ENCODE data around the gene SPN. TPM values are rescaled to one million over a fixed set of nuclear protein-coding genes. Genes with fewer than 3 reads are reported as not detected.

SPN gene
- total and polyA plus RNA-seq, 2 of the 4 experiments (the other 2 are of a cell fraction) = not detected

- Histone ChIP-seq H3K4me2 (ENCODE audit: low read depth, low read length) (no peak overlapping the region), H3K4me3 (ENCODE audit: insufficient read depth, low read depth, low read length) (no peak overlapping the region), H3K27me3 (ENCODE audit: control insufficient read depth, insufficient read depth, low read length) (no peaks in the 10 kb centered on the region), H2AK9ac (replicated peaks; ENCODE audit: low read depth, low read length, poor library complexity) (no peak overlapping the region), H3K9me1 (ENCODE audit: insufficient read depth, low read length) (no peaks in the 10 kb centered on the region), H3K18ac (ENCODE audit: low read depth, low read length) (no peak overlapping the region), H3K4me1 (ENCODE audit: control insufficient read depth, insufficient read depth, low read length) (no peaks in the 10 kb centered on the region), H2BK120ac (ENCODE audit: low read depth, low read length) (no peak overlapping the region), H2BK5ac (ENCODE audit: low read depth, low read length, poor library complexity, severe bottlenecking) (no peak overlapping the region), H2BK15ac (ENCODE audit: low read depth, low read length) (no peak overlapping the region), H3K27ac (ENCODE audit: insufficient read depth, low read length) (no peak overlapping the region), H2AFZ (replicated peaks; ENCODE audit: low read length, poor library complexity) (no peak overlapping the region), H3K4ac (ENCODE audit: low read depth, low read length) (no peak overlapping the region), H3K79me1 (ENCODE audit: low read depth in 1 of 2, low read length in 2 of 2) (no peaks in the 10 kb centered on the region), H3K23ac (ENCODE audit: low read depth, low read length) (no peak overlapping the region), H2AK5ac (ENCODE audit: low read depth, low read length) (no peak overlapping the region; the same call in 1 of the 2 replicates), H4K20me1 (ENCODE audit: insufficient read depth, low read length) (no peaks in the 10 kb centered on the region), H4K5ac (ENCODE audit: low read depth, low read length) (no peak overlapping the region), H3K36me3 (ENCODE audit: control insufficient read depth, insufficient read depth, low read length) (no peaks in the 10 kb centered on the region), H4K91ac (ENCODE audit: insufficient read depth, low read depth, low read length) (no peak overlapping the region), H3K9me3 (ENCODE audit: control insufficient read depth, insufficient read depth, low read length) (0 out of 2 replicates have a peak, but pooled peaks cover 2% of the 10 kb centered on the region), H3K9ac (ENCODE audit: low read depth, low read length) (no peak overlapping the region), H2BK20ac (ENCODE audit: low read depth, low read length) (no peak overlapping the region), H3K56ac (ENCODE audit: extremely low read depth, insufficient read depth, low read length) (no peak overlapping the region), H4K8ac (ENCODE audit: low read depth in 2 of 2, low read length in 2 of 2) (no peak overlapping the region), H3K14ac (replicated peaks; ENCODE audit: low read depth, low read length) (no peak overlapping the region)
- WGBS, 2 experiments (ENCODE audit: extremely low coverage in 2 of 2, insufficient read length in 1 of 2) = no CpG with 5 or more reads among the region's 3 CpGs
- POLR2A ChIA-PET (ENCODE audit: unreplicated experiment) = no interaction called here
- dilution Hi-C loops (cut with HindIII; ENCODE audit: low sequenced_read_pairs, unreplicated experiment) (no loop called here), in situ Hi-C loops (cut with MboI; ENCODE audit: low sequenced_read_pairs) (no loop called here), intact Hi-C loops (cut with micrococcal nuclease) (no loop called here)
- no peak for DNase-seq
- peak; percentile 27; the same call in 1 of the 2 replicates for ATAC-seq (ENCODE audit: low read depth)
- CTCF ChIA-PET = no interaction called here
- no peak for TF ChIP-seq NFE2L2 (IDR thresholded peaks at IDR 0.05; ENCODE audit: low read depth, low read length)
- no peak for TF ChIP-seq SMC3 (IDR thresholded peaks at IDR 0.05; ENCODE audit: low read depth, low read length)
- TF ChIP-seq CTCF (conservative IDR thresholded peaks at IDR 0.05; ENCODE audit: low read depth, low read length) = no peak
- TF ChIP-seq ELK1 (IDR thresholded peaks at IDR 0.05; ENCODE audit: borderline replicate concordance, low read depth, low read length) = no peak
- TF ChIP-seq POLR2A (IDR thresholded peaks at IDR 0.05; ENCODE audit: low read depth, low read length) = no peak
- no peak for TF ChIP-seq CEBPB (IDR thresholded peaks at IDR 0.05; ENCODE audit: low read depth, low read length)
- no peak for TF ChIP-seq RFX5 (IDR thresholded peaks at IDR 0.05; ENCODE audit: low read depth, low read length)
- TF ChIP-seq BHLHE40 (IDR thresholded peaks at IDR 0.05; ENCODE audit: low read depth, low read length) = no peak
- no TSS peak for BruUV-seq (replicated peaks)
These were observed 21.5 kb upstream of the SPN start for GRCh38 chr16:29641561-29641960.

All from IMR-90 (cell line).